MM.1S (cell line): ENCODE measurements around the gene UBE2D2.

ENCODE experiments used
- DNase-seq: peaks from one replicate; pipeline ENCODE4 v3.0.0-alpha.2; 2015
- H2AFZ ChIP-seq: fragments of 300-600 bp; sonication (generic); 2 replicates; pipeline ENCODE4 v1.6.0; 2016; ENCODE audit warnings: antibody characterized with exemption, low read length
- H3F3A ChIP-seq: fragments of 300-600 bp; sonication (generic); 2 replicates; pipeline ENCODE4 v1.6.1; 2016; ENCODE audit warnings: mild to moderate bottlenecking, antibody characterized with exemption, low read length, moderate library complexity, mixed read lengths; ENCODE audit not compliant: insufficient read depth
- H3K27ac ChIP-seq: fragments of 300-600 bp; sonication (generic); 2 replicates; pipeline ENCODE4 v1.5.1; 2016; ENCODE audit warnings: mild to moderate bottlenecking, low read length
- H3K27me3 ChIP-seq: fragments of 300-600 bp; sonication (generic); replicated peaks from 2 replicates; pipeline ENCODE4 v1.6.0; 2016; ENCODE audit warnings: low read length; ENCODE audit not compliant: insufficient read depth
- H3K36me3 ChIP-seq: fragments of 300-600 bp; sonication (generic); replicated peaks from 2 replicates; pipeline ENCODE4 v1.6.1; 2016; ENCODE audit warnings: mild to moderate bottlenecking, low read length, mixed read lengths; ENCODE audit not compliant: insufficient read depth
- H3K4me1 ChIP-seq: fragments of 300-600 bp; sonication (generic); 2 replicates; pipeline ENCODE4 v1.6.1; 2016; ENCODE audit warnings: low read length, mixed read lengths
- H3K4me2 ChIP-seq: fragments of 300-600 bp; sonication (generic); 2 replicates; pipeline ENCODE4 v1.6.0; 2016; ENCODE audit warnings: low read depth, low read length
- H3K4me3 ChIP-seq: fragments of 300-600 bp; sonication (generic); 2 replicates; pipeline ENCODE4 v1.5.1; 2016; ENCODE audit warnings: low read length, mixed read lengths
- H3K79me2 ChIP-seq: fragments of 300-600 bp; sonication (generic); 2 replicates; pipeline ENCODE4 v1.6.1; 2016; ENCODE audit warnings: mixed run types, low read length, mixed read lengths
- H3K9ac ChIP-seq: fragments of 300-600 bp; sonication (generic); 2 replicates; pipeline ENCODE4 v1.6.1; 2016; ENCODE audit warnings: low read length, mixed read lengths
- H3K9me2 ChIP-seq: fragments of 300-600 bp; sonication (generic); replicated peaks from 2 replicates; pipeline ENCODE4 v1.6.1; 2016; ENCODE audit warnings: mild to moderate bottlenecking, low read length, mixed read lengths; ENCODE audit not compliant: insufficient read depth
- H3K9me3 ChIP-seq: fragments of 300-600 bp; sonication (generic); replicated peaks from 2 replicates; pipeline ENCODE4 v1.6.1; 2016; ENCODE audit warnings: mild to moderate bottlenecking, low read length, mixed read lengths; ENCODE audit not compliant: insufficient read depth
- H4K20me1 ChIP-seq: fragments of 300-600 bp; sonication (generic); 2 replicates; pipeline ENCODE4 v1.6.1; 2016; ENCODE audit warnings: mild to moderate bottlenecking, low read length, moderate library complexity, mixed read lengths; ENCODE audit not compliant: insufficient read depth
- CTCF ChIP-seq: fragments of 300-600 bp; sonication (generic); IDR thresholded peaks from 2 replicates; pipeline ENCODE4 v1.5.1; 2016; ENCODE audit warnings: antibody characterized with exemption, low read length, mixed read lengths
- EZH2 ChIP-seq: fragments of 300-600 bp; sonication (generic); optimal IDR thresholded peaks from 2 replicates; pipeline ENCODE3; 2017; ENCODE audit warnings: low read depth, mild to moderate bottlenecking, antibody characterized with exemption, low read length, mixed read lengths
- EZH2phosphoT487 ChIP-seq: fragments of 300-600 bp; sonication (generic); IDR thresholded peaks from 2 replicates; pipeline ENCODE4 v1.6.1; 2018; ENCODE audit warnings: antibody characterized with exemption, low read length

The UBE2D2 gene

GRCh38 chr5:139634028-139634325 lies 72.8 kb downstream of the UBE2D2 start:
- TF ChIP-seq EZH2phosphoT487 = no peak
- Histone ChIP-seq H3K9me3 (no peaks in the 10 kb centered on the region), H3K4me2 (no peak overlapping the region), H3K79me2 (peaks cover 17% of the 10 kb centered on the region), H3F3A (peaks cover 78% of the 10 kb centered on the region), H4K20me1 (no peaks in the 10 kb centered on the region), H3K4me3 (no peak overlapping the region), H3K27ac (peak overlapping the region; percentile 98; the same call in 1 of the 2 replicates), H3K9me2 (no peaks in the 10 kb centered on the region), H2AFZ (no peak overlapping the region), H3K4me1 (peaks cover 58% of the 10 kb centered on the region), H3K27me3 (no peaks in the 10 kb centered on the region), H3K9ac (no peak overlapping the region), H3K36me3 (no peaks in the 10 kb centered on the region)
- DNase-seq = no peak

- peak overlapping the region; percentile 96; the same call in 1 of the 2 replicates for H3K4me2 ChIP-seq
- H3K79me2 ChIP-seq = peaks cover 21% of the 10 kb centered on the region
- H4K20me1 ChIP-seq = no peaks in the 10 kb centered on the region
- no peaks in the 10 kb centered on the region for H3K27me3 ChIP-seq
- H3K36me3 ChIP-seq = no peaks in the 10 kb centered on the region
- peak overlapping the region; percentile 54; the same call in 1 of the 2 replicates for H3K9ac ChIP-seq
- no peaks in the 10 kb centered on the region for H3K9me2 ChIP-seq
- H3K9me3 ChIP-seq = no peaks in the 10 kb centered on the region
- H3K4me1 ChIP-seq = peaks cover 64% of the 10 kb centered on the region
- H3K4me3 ChIP-seq = no peak overlapping the region
- H3K27ac ChIP-seq = peak overlapping the region; percentile 98; the same call in 1 of the 2 replicates
- peaks cover 78% of the 10 kb centered on the region for H3F3A ChIP-seq
- H2AFZ ChIP-seq = no peak overlapping the region
- no peak for TF ChIP-seq EZH2phosphoT487
- TF ChIP-seq CTCF = no peak
- TF ChIP-seq EZH2 = no peak
- DNase-seq = no peak
These were observed 73.4 kb downstream of the UBE2D2 start for GRCh38 chr5:139634541-139634940.

- no peak for DNase-seq
- Histone ChIP-seq H3K79me2 (peaks cover 21% of the 10 kb centered on the region), H3K9me3 (no peaks in the 10 kb centered on the region), H3K9me2 (no peaks in the 10 kb centered on the region), H4K20me1 (no peaks in the 10 kb centered on the region), H3K4me3 (no peak overlapping the region; the same call in 1 of the 2 replicates), H3K36me3 (no peaks in the 10 kb centered on the region), H3K27me3 (no peaks in the 10 kb centered on the region), H3K27ac (peak overlapping the region; percentile 98), H3F3A (peaks cover 78% of the 10 kb centered on the region), H3K4me1 (peaks cover 65% of the 10 kb centered on the region), H3K9ac (peak overlapping the region; percentile 54; the same call in 1 of the 2 replicates), H2AFZ (no peak overlapping the region), H3K4me2 (peak overlapping the region; percentile 96)
- no peak for TF ChIP-seq EZH2
- TF ChIP-seq CTCF = no peak
- no peak for TF ChIP-seq EZH2phosphoT487
These were observed 74.1 kb downstream of the UBE2D2 start for GRCh38 chr5:139635191-139635590.

- TF ChIP-seq EZH2 (no peak), CTCF (peak; percentile 73)
- peak overlapping the region; percentile 96; the same call in 1 of the 2 replicates for H3K4me2 ChIP-seq
- H3K9me2 ChIP-seq = no peaks in the 10 kb centered on the region
- peaks cover 78% of the 10 kb centered on the region for H3F3A ChIP-seq
- peak overlapping the region; percentile 11; the same call in 1 of the 2 replicates for H3K4me3 ChIP-seq
- no peaks in the 10 kb centered on the region for H3K9me3 ChIP-seq
- H3K9ac ChIP-seq = peak overlapping the region; percentile 54
- no peaks in the 10 kb centered on the region for H3K36me3 ChIP-seq
- no peak overlapping the region for H2AFZ ChIP-seq
- H3K4me1 ChIP-seq = peaks cover 65% of the 10 kb centered on the region
- H4K20me1 ChIP-seq = no peaks in the 10 kb centered on the region
- DNase-seq = peak; percentile 44
- peaks cover 21% of the 10 kb centered on the region for H3K79me2 ChIP-seq
- H3K27me3 ChIP-seq = no peaks in the 10 kb centered on the region
- H3K27ac ChIP-seq = peak overlapping the region; percentile 98
These were observed 74.6 kb downstream of the UBE2D2 start for GRCh38 chr5:139635606-139636206.
